Heart left ventricle (tissue), 16 donors: ENCODE results near the gene GALNT2. TPM values are rescaled to one million over a fixed set of nuclear protein-coding genes. Genes with fewer than 3 reads are reported as not detected.

ENCODE experiments used
- ATAC-seq, 4 donors: fragments of 200-7000 bp; cut with Tn5 transposase; one replicate each; pipeline ENCODE4 v1.9.1; 2020 to 2022; ENCODE audit warnings: moderate library complexity in 4 of 4, mild to moderate bottlenecking in 3 of 4, moderate number of reproducible peaks in 1 of 4
- DNase-seq, 5 donors: peaks; one replicate each; pipeline ENCODE4 v3.0.0-alpha.2; 2020
- H3K27ac ChIP-seq, 12 donors: fragments of 200-600 bp; sonication (generic) in 4 of 12; one replicate each; pipeline versions ENCODE4 v1.5.0 to v1.8.0; 2016 to 2022; ENCODE audit warnings: mild to moderate bottlenecking in 2 of 12
- H3K27me3 ChIP-seq, 9 donors: fragments of 200-600 bp; sonication (generic) in 2 of 9; one replicate each; pipeline versions ENCODE4 v1.5.1 to v1.8.0; 2016 to 2022; ENCODE audit warnings: mild to moderate bottlenecking in 3 of 9
- H3K36me3 ChIP-seq, 9 donors: fragments of 200-600 bp; sonication (generic) in 2 of 9; one replicate each; pipeline versions ENCODE4 v1.5.0 to v1.8.0; 2018 to 2022; ENCODE audit warnings: mild to moderate bottlenecking in 2 of 9
- H3K4me1 ChIP-seq, 12 donors: fragments of 200-600 bp; sonication (generic) in 4 of 12; one replicate each; pipeline versions ENCODE4 v1.5.0 to v1.8.0; 2016 to 2022; ENCODE audit warnings: mild to moderate bottlenecking in 3 of 12
- H3K4me3 ChIP-seq, 12 donors: fragments of 200-600 bp; sonication (generic) in 4 of 12; one replicate each; pipeline versions ENCODE4 v1.5.0 to v1.8.0; 2017 to 2022; ENCODE audit warnings: mild to moderate bottlenecking in 9 of 12, moderate library complexity in 4 of 12
- H3K9me3 ChIP-seq, 12 donors: fragments of 200-600 bp; sonication (generic) in 4 of 12; one replicate each; pipeline versions ENCODE4 v1.5.0 to v1.8.0; 2016 to 2022; ENCODE audit warnings: mild to moderate bottlenecking in 1 of 12
- POLR2A ChIP-seq, 2 donors: fragments of 450-650 bp; IDR thresholded peaks; one replicate each; pipeline ENCODE4 v1.6.1; 2017; ENCODE audit warnings: antibody characterized with exemption in 2 of 2, mild to moderate bottlenecking in 2 of 2, moderate library complexity in 2 of 2
- WGBS, 4 donors: extraction: QIAGEN DNeasy Blood & Tissue Kit in 2 of 4; methylation state at CpG; one replicate each; pipeline versions ENCODE4 v1.1.5 to v1.1.7; 2013 to 2018; 5-methylcytosine and 5-hydroxymethylcytosine counted together
- intact Hi-C, 10 donors: fragments of 100-400 bp; cut with DNase I; formaldehyde crosslinking; loops; one replicate each; pipeline versions ENCODE4 v1.11.1 to v1.14.2; 2022
- polyA plus RNA-seq, 2 donors: library from polyadenylated mRNA; stranded (reverse); fragments of 200-250 nt; gene quantifications; one replicate each; pipeline ENCODE4 v1.2.3, GENCODE V29; 2013
- total RNA-seq, 9 donors: library from RNA; depleted of rRNA in 2 of 9; stranded (reverse); fragments of >200 nt in 2 of 9; fragmentation: NEBNext Ultra II Directional in 3 of 9; extraction: Animal tissue kit (Norgen Biotek cat#: 25700) in 3 of 9; gene quantifications; one replicate each; pipeline versions ENCODE4 v1.1.0 to v1.2.4, GENCODE V29; 2016 to 2023
- TF ChIP-seq, protein P1 (sequence below), 12 donors: fragments of 200-600 bp; sonication (generic) in 4 of 12; IDR thresholded peaks; one replicate each; pipeline versions ENCODE4 v1.5.0 to v1.8.0; 2018 to 2022; ENCODE audit warnings: antibody characterized with exemption in 12 of 12, mild to moderate bottlenecking in 5 of 12
- donor health status: ischemic (EF 13 %, LVEDD 7.1; RV severe dilation, severe dysfunction).
- donor health status: healthy with polysubstance abuse.
- donor health status: DM: no; HTN: yes; CAD: no.
- donor health status: DM: no; HTN: no; CAD: no.
- donor health status: ischemic (EF 25% LVEDD 6.9; RV normal size, moderate dysfunction).
- donor health status: ischemic (EF 25% LVEDD 5.7; RV mildly dilated, moderate dysfunction).
- donor health status: healthy.
- donor health status: DM: yes; HTN: yes; CAD: no.
- donor health status: ischemic (EF 35%, LVEDD 5.7; RV mildly dilated, moderate dysfunction).
- donor health status: nonischemic (EF 11% LVEDD 7.7; RV severe dilation, severe dysfunction).
- donor health status: DM: yes; HTN: yes; CAD: no.
- donor health status: PGD.
- donor health status: ischemic (EF 29% LVEDD 5.4; RV normal size, mild dysfunction).
- donor health status: nonischemic (EF 23%, LVEDD 6.1; RV moderate dilation, normal function).

Gene GALNT2
- total and polyA plus RNA-seq, 11 donors = 10.1 to 44.9 (median 31.6) TPM

DNA sequence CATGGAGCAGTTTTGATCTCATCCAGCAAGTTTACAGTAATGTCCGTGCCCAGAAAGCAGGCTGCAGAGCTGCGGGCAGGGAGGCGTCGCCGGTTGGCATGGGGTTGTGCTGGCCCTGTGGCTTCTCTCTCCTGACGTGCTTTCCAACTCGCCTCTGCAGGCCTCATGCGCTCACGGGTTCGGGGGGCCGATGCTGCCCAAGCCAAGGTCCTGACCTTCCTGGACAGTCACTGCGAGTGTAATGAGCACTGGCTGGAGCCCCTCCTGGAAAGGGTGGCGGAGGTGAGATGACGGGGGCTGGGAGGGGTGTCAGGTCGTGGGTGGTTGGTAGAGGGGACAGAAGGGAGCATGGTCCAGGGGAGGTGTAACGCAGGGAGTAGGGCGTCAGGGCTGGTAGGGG lies 176.1 kb downstream of the GALNT2 start:
- H3K36me3 ChIP-seq = peaks cover 0 to 75% (median 39%) of the 10 kb centered on the region in 9 donors
- no peaks in the 10 kb centered on the region for H3K27me3 ChIP-seq
- TF ChIP-seq, protein P1, sequence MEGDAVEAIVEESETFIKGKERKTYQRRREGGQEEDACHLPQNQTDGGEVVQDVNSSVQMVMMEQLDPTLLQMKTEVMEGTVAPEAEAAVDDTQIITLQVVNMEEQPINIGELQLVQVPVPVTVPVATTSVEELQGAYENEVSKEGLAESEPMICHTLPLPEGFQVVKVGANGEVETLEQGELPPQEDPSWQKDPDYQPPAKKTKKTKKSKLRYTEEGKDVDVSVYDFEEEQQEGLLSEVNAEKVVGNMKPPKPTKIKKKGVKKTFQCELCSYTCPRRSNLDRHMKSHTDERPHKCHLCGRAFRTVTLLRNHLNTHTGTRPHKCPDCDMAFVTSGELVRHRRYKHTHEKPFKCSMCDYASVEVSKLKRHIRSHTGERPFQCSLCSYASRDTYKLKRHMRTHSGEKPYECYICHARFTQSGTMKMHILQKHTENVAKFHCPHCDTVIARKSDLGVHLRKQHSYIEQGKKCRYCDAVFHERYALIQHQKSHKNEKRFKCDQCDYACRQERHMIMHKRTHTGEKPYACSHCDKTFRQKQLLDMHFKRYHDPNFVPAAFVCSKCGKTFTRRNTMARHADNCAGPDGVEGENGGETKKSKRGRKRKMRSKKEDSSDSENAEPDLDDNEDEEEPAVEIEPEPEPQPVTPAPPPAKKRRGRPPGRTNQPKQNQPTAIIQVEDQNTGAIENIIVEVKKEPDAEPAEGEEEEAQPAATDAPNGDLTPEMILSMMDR (IDR thresholded peaks at IDR 0.05) = no peak
- no peak for TF ChIP-seq POLR2A (IDR thresholded peaks at IDR 0.05)
- no peak for DNase-seq
- no peak overlapping the region for H3K27ac ChIP-seq
- H3K4me3 ChIP-seq = no peak overlapping the region
- peaks cover 0 to 1% (median 0%) of the 10 kb centered on the region in 12 donors for H3K4me1 ChIP-seq
- intact Hi-C loops = no loop called here
- peaks cover 0 to 9% (median 0%) of the 10 kb centered on the region in 12 donors for H3K9me3 ChIP-seq
- 92 to 97% (median 96%) methylated on average over 16 to 17 of the region's 17 CpGs for WGBS, 4 donors
- no peak for ATAC-seq

DNA sequence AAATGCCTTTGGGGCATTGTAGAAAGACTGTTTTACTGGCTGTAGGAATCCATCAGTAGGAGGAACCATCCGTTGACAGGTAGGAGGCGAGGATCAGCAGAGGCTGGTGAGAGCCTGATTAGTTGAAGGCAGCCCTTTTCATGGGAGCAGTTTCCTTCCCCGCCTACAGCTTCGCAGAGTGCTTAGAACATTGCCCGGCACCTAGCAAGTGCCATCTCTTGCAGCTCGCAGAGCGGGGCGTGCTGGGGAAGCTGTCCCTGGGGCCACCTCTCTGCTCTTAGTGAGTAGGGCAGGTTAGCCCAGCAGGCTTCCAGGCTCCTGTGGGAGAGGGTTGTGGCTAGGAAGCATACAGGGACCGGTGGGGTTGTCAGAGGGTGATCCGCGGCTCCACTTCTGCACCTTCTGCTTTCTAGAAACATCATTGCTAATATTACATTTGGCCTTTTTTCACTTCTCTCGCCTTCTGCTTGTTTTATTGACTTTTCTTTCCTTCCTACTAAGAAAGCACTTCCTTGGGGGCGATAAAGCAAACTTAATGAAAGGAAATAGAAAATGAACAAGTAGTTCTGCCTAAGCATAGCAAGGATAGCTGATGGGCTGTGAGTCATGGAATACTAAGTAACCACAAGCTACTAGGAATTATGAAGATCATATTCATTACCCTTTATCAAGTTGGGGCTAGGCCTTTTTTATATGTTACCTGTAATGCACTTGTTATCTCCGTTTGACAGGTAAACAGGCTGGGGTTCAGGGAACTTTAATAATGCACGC lies 176.7 kb downstream of the GALNT2 start:
- TF ChIP-seq, protein P1 (IDR thresholded peaks at IDR 0.05) = no peak
- peaks cover 0 to 9% (median 0%) of the 10 kb centered on the region in 12 donors for H3K9me3 ChIP-seq
- H3K4me3 ChIP-seq = no peak overlapping the region
- WGBS, 4 donors = 90 to 95% (median 94%) methylated on average over 15 of the region's 15 CpGs
- no peak for ATAC-seq
- intact Hi-C loops = no loop called here
- no peak for DNase-seq
- H3K36me3 ChIP-seq = peaks cover 0 to 76% (median 44%) of the 10 kb centered on the region in 9 donors
- no peaks in the 10 kb centered on the region for H3K27me3 ChIP-seq
- H3K27ac ChIP-seq = no peak overlapping the region
- peaks cover 0 to 7% (median 0%) of the 10 kb centered on the region in 12 donors for H3K4me1 ChIP-seq

GRCh38 chr1:230246551-230246950 lies 179.5 kb downstream of the GALNT2 start:
- 88 to 98% (median 91%) methylated on average over 4 of the region's 4 CpGs for WGBS, 4 donors
- DNase-seq (no peak), ATAC-seq (no peak)
- TF ChIP-seq, protein P1 (IDR thresholded peaks at IDR 0.05) = no peak
- no peak for TF ChIP-seq POLR2A (IDR thresholded peaks at IDR 0.05)
- Histone ChIP-seq H3K36me3 (peaks cover 0 to 91% (median 66%) of the 10 kb centered on the region in 9 donors), H3K4me1 (peaks cover 0 to 7% (median 0%) of the 10 kb centered on the region in 12 donors), H3K9me3 (no peaks in the 10 kb centered on the region), H3K4me3 (no peak overlapping the region), H3K27me3 (no peaks in the 10 kb centered on the region), H3K27ac (no peak overlapping the region)
- intact Hi-C loops = no loop called here

DNA sequence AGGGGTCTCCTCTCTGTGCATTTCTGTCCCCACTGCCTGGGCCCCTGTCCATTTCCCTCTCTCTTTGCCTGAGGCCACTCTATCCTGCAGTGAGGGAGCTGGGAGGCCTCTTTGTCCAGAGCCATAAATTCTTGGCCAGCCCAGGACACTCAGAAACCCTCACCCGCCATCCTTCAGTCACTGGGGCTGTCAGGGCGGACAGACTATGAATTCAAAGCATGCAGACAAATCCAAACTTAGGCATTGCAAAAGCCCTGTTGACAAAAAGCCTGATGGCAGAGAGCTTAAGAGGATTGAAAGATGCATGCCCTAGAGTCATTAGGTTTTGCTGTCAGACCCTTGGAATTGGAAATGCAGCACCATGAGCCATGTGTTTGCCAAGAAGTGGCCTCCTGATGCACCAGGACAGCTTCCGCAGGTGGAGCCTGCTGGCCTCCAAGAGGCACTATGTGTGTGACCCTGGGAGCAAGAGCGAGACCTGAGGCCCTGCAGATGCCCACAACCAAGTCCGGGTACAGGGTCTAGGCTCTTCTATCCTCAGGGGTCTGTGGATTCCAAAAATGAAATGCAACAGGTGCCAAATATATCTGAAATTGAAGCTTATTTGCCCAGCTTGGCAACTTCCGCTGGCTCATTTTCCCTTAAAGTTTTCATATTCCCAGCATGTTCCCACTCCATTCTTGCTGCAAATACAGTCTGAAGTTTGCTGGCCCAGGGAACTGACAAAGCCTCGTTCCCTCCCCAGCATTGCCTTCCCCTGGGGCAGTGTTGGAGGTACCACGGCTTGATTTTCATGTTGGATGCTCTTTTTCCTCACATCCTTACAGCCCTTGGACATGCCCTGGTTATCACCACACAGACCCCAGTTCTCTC lies 181.2 kb downstream of the GALNT2 start:
- DNase-seq (no peak), ATAC-seq (no peak)
- no peaks in the 10 kb centered on the region for H3K9me3 ChIP-seq
- 79 to 94% (median 91%) methylated on average over 8 of the region's 8 CpGs for WGBS, 4 donors
- H3K27me3 ChIP-seq = no peaks in the 10 kb centered on the region
- TF ChIP-seq POLR2A (IDR thresholded peaks at IDR 0.05) = no peak
- TF ChIP-seq, protein P1 (IDR thresholded peaks at IDR 0.05) = no peak
- intact Hi-C loops = no loop called here
- no peak overlapping the region for H3K4me3 ChIP-seq
- peaks cover 0 to 95% (median 67%) of the 10 kb centered on the region in 9 donors for H3K36me3 ChIP-seq
- peaks cover 0 to 7% (median 0%) of the 10 kb centered on the region in 12 donors for H3K4me1 ChIP-seq
- no peak overlapping the region for H3K27ac ChIP-seq
